C4-2B (cell line): ENCODE data around the gene GLIPR1.
"Not testable (repeated sequence)": the region's sequence is repeated elsewhere in the genome, so short reads cannot be mapped to it uniquely, and the experiment has no call there.

Source experiments
- H3K27ac ChIP-seq: fragments of 450-650 bp; 2 replicates; pipeline ENCODE4 v1.5.1; 2017
- ZFX ChIP-seq: fragments of 450-650 bp; IDR thresholded peaks from 2 replicates; pipeline ENCODE4 v1.6.1; 2017
- TF ChIP-seq, protein P1 (sequence below): fragments of 450-650 bp; conservative IDR thresholded peaks from 2 replicates; pipeline ENCODE4 v1.5.1; 2017; ENCODE audit warnings: mild to moderate bottlenecking

The GLIPR1 gene

GRCh38 chr12:75443709-75444108 is 36.8 kb upstream of the GLIPR1 start:
- TF ChIP-seq ZFX = no peak
- TF ChIP-seq, protein P1, sequence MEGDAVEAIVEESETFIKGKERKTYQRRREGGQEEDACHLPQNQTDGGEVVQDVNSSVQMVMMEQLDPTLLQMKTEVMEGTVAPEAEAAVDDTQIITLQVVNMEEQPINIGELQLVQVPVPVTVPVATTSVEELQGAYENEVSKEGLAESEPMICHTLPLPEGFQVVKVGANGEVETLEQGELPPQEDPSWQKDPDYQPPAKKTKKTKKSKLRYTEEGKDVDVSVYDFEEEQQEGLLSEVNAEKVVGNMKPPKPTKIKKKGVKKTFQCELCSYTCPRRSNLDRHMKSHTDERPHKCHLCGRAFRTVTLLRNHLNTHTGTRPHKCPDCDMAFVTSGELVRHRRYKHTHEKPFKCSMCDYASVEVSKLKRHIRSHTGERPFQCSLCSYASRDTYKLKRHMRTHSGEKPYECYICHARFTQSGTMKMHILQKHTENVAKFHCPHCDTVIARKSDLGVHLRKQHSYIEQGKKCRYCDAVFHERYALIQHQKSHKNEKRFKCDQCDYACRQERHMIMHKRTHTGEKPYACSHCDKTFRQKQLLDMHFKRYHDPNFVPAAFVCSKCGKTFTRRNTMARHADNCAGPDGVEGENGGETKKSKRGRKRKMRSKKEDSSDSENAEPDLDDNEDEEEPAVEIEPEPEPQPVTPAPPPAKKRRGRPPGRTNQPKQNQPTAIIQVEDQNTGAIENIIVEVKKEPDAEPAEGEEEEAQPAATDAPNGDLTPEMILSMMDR = no peak
- no peak overlapping the region for H3K27ac ChIP-seq

DNA sequence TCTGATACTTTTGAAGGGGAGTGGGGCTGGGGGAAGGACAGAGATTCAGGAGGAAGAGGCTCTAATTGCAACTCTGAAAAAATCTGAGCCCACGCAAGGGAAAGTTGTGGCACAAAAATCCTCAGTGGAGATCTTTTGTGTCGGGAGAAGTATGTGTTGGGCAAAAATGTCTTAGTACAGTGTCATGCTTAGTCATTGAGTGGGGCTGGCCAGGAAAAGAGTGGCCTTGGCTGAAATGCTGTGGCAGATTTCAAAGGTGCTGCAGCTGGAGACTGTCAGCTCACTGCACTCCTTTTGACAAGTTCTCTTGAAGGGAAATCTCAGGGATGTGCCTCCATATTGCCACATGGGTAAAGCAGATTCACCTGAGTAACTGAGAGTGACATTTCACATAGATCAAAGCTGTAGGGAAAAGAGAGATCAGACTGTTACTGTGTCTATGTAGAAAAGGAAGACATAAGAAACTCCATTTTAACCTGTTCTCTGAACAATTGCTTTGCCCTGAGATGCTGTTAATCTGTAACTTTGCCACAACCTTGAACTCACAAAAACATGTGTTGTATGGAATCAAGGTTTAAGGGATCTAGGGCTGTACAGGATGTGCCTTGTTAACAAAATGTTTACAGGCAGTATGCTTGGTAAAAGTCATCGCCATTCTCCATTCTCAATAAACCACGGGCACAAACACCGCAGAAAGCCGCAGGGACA is 36.0 kb upstream of the GLIPR1 start:
- TF ChIP-seq, protein P1 = no peak
- no peak for TF ChIP-seq ZFX
- no peak overlapping the region for H3K27ac ChIP-seq

DNA sequence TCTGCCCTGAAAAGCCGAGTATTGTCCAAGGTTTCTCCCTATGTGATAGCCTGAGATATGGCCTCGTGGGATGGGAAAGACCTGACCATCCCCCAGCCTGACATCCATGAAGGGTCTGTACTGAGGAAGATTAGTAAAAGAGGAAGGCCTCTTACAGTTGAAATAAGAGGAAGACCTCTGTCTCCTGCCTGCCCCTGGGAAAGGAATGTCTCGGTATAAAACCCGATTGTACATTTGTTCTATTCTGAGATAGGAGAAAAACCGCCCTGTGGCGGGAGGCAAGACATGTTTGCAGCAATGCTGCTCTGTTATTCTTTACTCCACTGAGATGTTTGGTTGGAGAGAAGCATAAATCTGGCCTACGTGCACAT is 35.4 kb upstream of the GLIPR1 start:
- not testable (repeated sequence) for H3K27ac ChIP-seq

GRCh38 chr12:75446857-75447256 is 33.7 kb upstream of the GLIPR1 start:
- no peak for TF ChIP-seq ZFX
- TF ChIP-seq, protein P1 = no peak
- no peak overlapping the region for H3K27ac ChIP-seq

DNA sequence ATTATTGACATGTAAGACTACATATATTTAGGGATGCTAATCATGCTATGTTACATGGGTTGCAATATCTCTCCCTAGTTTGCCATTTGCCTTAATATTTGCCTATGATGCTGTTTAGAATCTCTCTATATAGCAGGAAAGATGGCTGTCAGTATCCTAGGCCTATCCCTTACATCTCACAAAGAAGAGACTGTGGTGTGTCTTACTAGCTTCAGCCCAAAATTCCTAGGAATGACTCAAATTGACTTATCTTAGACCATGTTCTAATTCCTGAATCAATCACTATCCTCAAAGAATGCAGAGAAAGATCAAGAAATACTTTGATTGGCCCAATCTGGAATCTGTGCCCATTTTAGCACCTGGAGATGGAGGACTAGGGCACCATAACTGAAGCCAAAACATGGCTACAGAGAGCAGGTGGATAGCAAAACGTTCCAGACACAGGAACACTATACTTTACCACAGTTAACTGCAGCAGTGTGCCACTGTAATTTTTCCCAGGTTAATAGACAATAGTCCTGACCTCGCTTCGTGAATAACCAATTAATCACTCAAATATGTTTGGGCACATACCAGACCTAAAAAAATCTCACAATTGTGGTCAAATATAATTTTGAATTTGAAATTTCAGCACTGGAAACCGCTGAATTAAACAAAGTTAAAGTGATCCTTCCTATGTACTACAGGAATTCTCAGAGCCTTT is 32.7 kb upstream of the GLIPR1 start:
- TF ChIP-seq, protein P1 = no peak
- TF ChIP-seq ZFX = no peak
- H3K27ac ChIP-seq = no peak overlapping the region

DNA sequence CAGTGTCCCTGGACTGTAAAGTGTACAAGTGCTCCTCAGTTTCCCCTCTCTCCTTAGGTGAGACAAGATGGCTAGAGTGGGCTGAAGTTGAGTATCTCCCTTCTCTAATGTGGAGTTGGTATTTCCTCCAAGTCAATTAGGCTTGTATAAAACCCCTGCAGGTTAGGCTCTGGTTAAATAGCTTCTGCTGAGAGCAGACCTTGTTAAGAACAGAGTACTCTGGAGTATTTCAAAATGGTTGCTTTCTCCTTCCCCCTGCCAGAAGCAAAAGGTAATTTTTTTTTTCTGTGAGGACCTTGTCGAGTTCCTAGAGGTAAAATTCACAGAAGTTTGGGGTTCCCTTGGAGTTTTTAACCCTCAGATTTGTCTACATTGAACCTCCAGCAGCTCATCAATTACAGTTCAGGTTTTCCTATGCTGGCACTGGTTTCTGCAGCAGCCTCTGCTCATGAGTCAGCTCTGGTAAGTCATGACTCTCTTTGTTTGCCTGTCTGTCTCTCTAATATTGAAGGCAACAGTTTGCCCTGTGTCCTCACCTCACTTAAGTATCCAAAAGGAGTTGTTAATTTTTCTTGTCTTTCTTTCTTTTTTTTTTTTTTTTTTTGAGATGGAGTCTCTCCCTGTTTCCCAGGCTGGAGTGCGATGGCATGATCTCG is 27.8 kb upstream of the GLIPR1 start:
- no peak overlapping the region for H3K27ac ChIP-seq
- TF ChIP-seq ZFX = no peak
- TF ChIP-seq, protein P1 = no peak

DNA sequence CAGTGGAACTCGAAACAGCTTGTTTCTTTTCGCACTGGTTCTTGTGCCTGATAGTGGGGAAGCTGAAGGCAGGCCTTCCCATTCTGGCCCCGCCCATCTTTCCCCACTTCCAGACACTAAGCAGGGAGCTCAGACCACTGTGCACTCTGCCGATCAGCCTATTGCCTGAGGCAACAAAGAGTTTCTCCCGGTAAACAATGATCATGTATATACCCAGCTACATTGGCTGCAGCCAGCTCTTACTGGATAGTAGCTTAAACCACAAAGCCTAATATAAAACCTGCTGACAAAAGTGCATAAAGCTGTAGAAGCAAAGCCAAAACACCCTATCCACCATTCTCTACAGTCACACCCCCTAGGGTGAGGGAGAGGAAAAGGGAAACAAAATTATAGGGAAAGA is 24.7 kb upstream of the GLIPR1 start:
- no peak overlapping the region for H3K27ac ChIP-seq
- TF ChIP-seq ZFX = no peak
- TF ChIP-seq, protein P1 = no peak
